Stomach (tissue), 9 donors: ENCODE results near the gene MYZAP. TPM values are rescaled to one million over a fixed set of nuclear protein-coding genes. Genes with fewer than 3 reads are reported as not detected.

ENCODE experiments used
- DNase-seq, 2 donors: peaks; one replicate each; pipeline versions ENCODE4 v3.0.0 to v3.0.0-alpha.2; 2013 to 2019
- H3K27ac ChIP-seq, 5 donors: fragments of 200-600 bp in 4 of 5; sonication (generic) in 4 of 5; one replicate each; pipeline ENCODE4 v1.5.1; 2013 to 2019; ENCODE audit warnings: mild to moderate bottlenecking in 1 of 5, moderate library complexity in 1 of 5
- H3K27me3 ChIP-seq, 3 donors: fragments of 200-600 bp; sonication (generic); one replicate each; pipeline ENCODE4 v1.5.1; 2017 to 2019; ENCODE audit warnings: mixed run types in 1 of 3
- H3K36me3 ChIP-seq, 4 donors: fragments of 200-600 bp; sonication (generic); 1 replicate in 3 of 4; 2 replicates in 1 of 4; pipeline ENCODE4 v1.5.1; 2016 to 2019
- H3K4me1 ChIP-seq, 4 donors: fragments of 200-600 bp; sonication (generic); one replicate each; pipeline ENCODE4 v1.5.1; 2016 to 2019
- H3K4me3 ChIP-seq, 4 donors: fragments of 200-600 bp; sonication (generic) in 3 of 4; one replicate each; pipeline ENCODE4 v1.5.1; 2016 to 2019; ENCODE audit warnings: mild to moderate bottlenecking in 1 of 4
- H3K9me3 ChIP-seq, 4 donors: fragments of 200-600 bp; sonication (generic); one replicate each; pipeline ENCODE4 v1.5.1; 2016 to 2019
- EP300 ChIP-seq: sonication (generic); formaldehyde crosslinking; IDR thresholded peaks from one replicate; pipeline ENCODE4 v1.6.1; 2017; ENCODE audit warnings: antibody characterized with exemption
- POLR2A ChIP-seq, 4 donors: fragments of 450-650 bp; IDR thresholded peaks; one replicate each; pipeline ENCODE4 v1.6.1; 2016; ENCODE audit warnings: antibody characterized with exemption in 4 of 4, control low read depth in 2 of 4, mild to moderate bottlenecking in 1 of 4, moderate library complexity in 1 of 4
- POLR2AphosphoS5 ChIP-seq, 3 donors: sonication (generic); formaldehyde crosslinking; IDR thresholded peaks; one replicate each; pipeline ENCODE4 v1.6.1; 2016; ENCODE audit warnings: antibody characterized with exemption in 3 of 3
- WGBS, 5 donors: extraction: QIAGEN DNeasy Blood & Tissue Kit in 3 of 5; methylation state at CpG; one replicate each; pipeline versions ENCODE4 v1.1.5 to v1.1.7; 2013 to 2018; 5-methylcytosine and 5-hydroxymethylcytosine counted together
- intact Hi-C: fragments of 100-400 bp; cut with DNase I; formaldehyde crosslinking; loops from one replicate; pipeline ENCODE4 v1.15.1; 2023; ENCODE audit warnings: low total_unique reads
- polyA plus RNA-seq, 3 donors: library from polyadenylated mRNA; stranded (reverse); fragments of 200-250 nt; gene quantifications; one replicate each; pipeline ENCODE4 v1.2.3, GENCODE V29; 2013
- total RNA-seq, 5 donors: library from RNA; depleted of rRNA; stranded (reverse); fragments of >200 nt; gene quantifications; one replicate each; pipeline versions ENCODE4 v1.1.0 to v1.2.3, GENCODE V29; 2014 to 2016
- TF ChIP-seq, protein P1 (sequence below), 7 experiments: fragments of 450-650 bp in 4 of 7; fragments of 200-600 bp in 3 of 7; sonication (generic) in 3 of 7; IDR thresholded peaks; one replicate each; pipeline ENCODE4 v1.5.1; 2016 to 2019; ENCODE audit warnings: antibody characterized with exemption in 7 of 7, control low read depth in 2 of 7, mild to moderate bottlenecking in 1 of 7
- donor health status: healthy with polysubstance abuse.
- donor health status: Bipolar disorder and iron deficiency.
- donor health status: healthy.

The MYZAP gene
- total and polyA plus RNA-seq, 8 donors = 9.4 to 59.8 (median 20.9) TPM; not detected in 1

GRCh38 chr15:57720867-57721266, 129.2 kb downstream of the MYZAP start:
- H3K4me3 ChIP-seq = no peak overlapping the region
- TF ChIP-seq POLR2AphosphoS5 (IDR thresholded peaks at IDR 0.05) (no peak), POLR2A (IDR thresholded peaks at IDR 0.05) (no peak), EP300 (no peak)
- TF ChIP-seq, protein P1, sequence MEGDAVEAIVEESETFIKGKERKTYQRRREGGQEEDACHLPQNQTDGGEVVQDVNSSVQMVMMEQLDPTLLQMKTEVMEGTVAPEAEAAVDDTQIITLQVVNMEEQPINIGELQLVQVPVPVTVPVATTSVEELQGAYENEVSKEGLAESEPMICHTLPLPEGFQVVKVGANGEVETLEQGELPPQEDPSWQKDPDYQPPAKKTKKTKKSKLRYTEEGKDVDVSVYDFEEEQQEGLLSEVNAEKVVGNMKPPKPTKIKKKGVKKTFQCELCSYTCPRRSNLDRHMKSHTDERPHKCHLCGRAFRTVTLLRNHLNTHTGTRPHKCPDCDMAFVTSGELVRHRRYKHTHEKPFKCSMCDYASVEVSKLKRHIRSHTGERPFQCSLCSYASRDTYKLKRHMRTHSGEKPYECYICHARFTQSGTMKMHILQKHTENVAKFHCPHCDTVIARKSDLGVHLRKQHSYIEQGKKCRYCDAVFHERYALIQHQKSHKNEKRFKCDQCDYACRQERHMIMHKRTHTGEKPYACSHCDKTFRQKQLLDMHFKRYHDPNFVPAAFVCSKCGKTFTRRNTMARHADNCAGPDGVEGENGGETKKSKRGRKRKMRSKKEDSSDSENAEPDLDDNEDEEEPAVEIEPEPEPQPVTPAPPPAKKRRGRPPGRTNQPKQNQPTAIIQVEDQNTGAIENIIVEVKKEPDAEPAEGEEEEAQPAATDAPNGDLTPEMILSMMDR (IDR thresholded peaks at IDR 0.05) = no peak
- peaks cover 0 to 4% (median 0%) of the 10 kb centered on the region in 4 donors for H3K4me1 ChIP-seq
- DNase-seq = peak in 1 of 2 donors; percentile 37
- intact Hi-C loops = no loop called here
- peaks cover 5 to 33% (median 17%) of the 10 kb centered on the region in 4 donors for H3K36me3 ChIP-seq
- H3K9me3 ChIP-seq = no peaks in the 10 kb centered on the region
- no peak overlapping the region for H3K27ac ChIP-seq
- H3K27me3 ChIP-seq = no peaks in the 10 kb centered on the region
- WGBS, 5 donors = 50 to 58% (median 57%) methylated on average over 3 of the region's 3 CpGs

DNA sequence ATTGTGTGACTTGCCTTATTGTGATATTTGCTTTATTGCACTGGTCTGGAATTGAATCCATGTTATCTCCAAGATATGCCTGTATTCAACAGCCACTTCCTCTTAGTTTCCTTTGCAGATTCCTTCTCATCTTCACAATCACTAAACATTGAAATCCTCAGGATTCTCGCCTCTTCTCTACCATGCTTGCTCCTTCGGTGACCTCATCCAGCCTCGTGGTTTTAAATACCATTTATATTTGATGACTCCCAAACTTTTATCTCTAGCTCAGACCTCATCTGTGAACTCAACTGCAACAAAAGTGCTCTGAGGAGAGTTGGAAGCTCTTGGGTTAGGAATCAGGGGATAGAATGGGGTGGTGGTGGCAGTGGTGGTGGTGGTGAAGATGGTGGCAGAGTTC, 134.7 kb downstream of the MYZAP start:
- Histone ChIP-seq H3K4me1 (peaks cover 0 to 2% (median 0%) of the 10 kb centered on the region in 4 donors), H3K4me3 (no peak overlapping the region), H3K27ac (no peak overlapping the region), H3K9me3 (no peaks in the 10 kb centered on the region), H3K36me3 (peaks cover 0 to 4% (median 0%) of the 10 kb centered on the region in 4 donors), H3K27me3 (no peaks in the 10 kb centered on the region)
- no peak for DNase-seq
- intact Hi-C loops = no loop called here
- TF ChIP-seq POLR2AphosphoS5 (IDR thresholded peaks at IDR 0.05) = no peak
- 77 to 100% (median 94%) methylated on average over 3 of the region's 3 CpGs for WGBS, 5 donors

- TF ChIP-seq POLR2AphosphoS5 (IDR thresholded peaks at IDR 0.05) = no peak
- no peak for TF ChIP-seq POLR2A (IDR thresholded peaks at IDR 0.05)
- TF ChIP-seq EP300 = no peak
- TF ChIP-seq, protein P1 (IDR thresholded peaks at IDR 0.05) = no peak
- H3K9me3 ChIP-seq = no peaks in the 10 kb centered on the region
- no peaks in the 10 kb centered on the region for H3K27me3 ChIP-seq
- H3K4me3 ChIP-seq = no peak overlapping the region
- H3K4me1 ChIP-seq = peaks cover 0 to 7% (median 0%) of the 10 kb centered on the region in 4 donors
- peaks cover 0 to 4% (median 0%) of the 10 kb centered on the region in 4 donors for H3K36me3 ChIP-seq
- H3K27ac ChIP-seq = no peak overlapping the region
- intact Hi-C loops = no loop called here
- DNase-seq = no peak
- 89 to 95% (median 94%) methylated on average over 6 of the region's 6 CpGs for WGBS, 5 donors
These were observed 135.3 kb downstream of the MYZAP start for GRCh38 chr15:57727031-57727430.

GRCh38 chr15:57728436-57728835, 136.7 kb downstream of the MYZAP start:
- intact Hi-C loops = no loop called here
- peaks cover 0 to 15% (median 2%) of the 10 kb centered on the region in 4 donors for H3K4me1 ChIP-seq
- WGBS, 5 donors = 92 to 95% (median 94%) methylated on average over 8 of the region's 8 CpGs

DNA sequence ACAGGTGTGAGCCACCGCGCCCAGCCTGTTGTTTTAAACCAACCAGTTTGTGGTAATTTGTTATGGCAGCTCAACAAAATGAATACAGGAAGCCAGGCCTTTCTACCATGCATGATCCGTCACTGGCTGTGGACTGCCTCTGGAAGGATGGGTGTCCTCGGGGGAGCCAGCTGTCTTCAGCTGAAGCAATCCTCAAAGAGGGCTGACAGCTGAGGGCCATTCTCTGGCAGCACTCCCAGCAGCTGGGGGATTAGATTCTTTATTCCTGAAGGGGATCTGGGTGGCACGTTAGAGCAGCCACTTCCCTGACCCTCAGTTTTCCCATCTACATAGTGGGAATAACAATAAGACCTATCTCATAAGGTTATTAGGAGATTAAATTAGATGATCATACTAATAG, 139.2 kb downstream of the MYZAP start:
- DNase-seq = no peak
- 77 to 88% (median 84%) methylated on average over 5 of the region's 5 CpGs for WGBS, 5 donors
- no peak for TF ChIP-seq POLR2AphosphoS5 (IDR thresholded peaks at IDR 0.05)
- TF ChIP-seq, protein P1 (IDR thresholded peaks at IDR 0.05) = no peak
- no peak for TF ChIP-seq EP300
- TF ChIP-seq POLR2A (IDR thresholded peaks at IDR 0.05) = no peak
- Histone ChIP-seq H3K36me3 (peaks cover 0 to 4% (median 0%) of the 10 kb centered on the region in 4 donors), H3K4me1 (peaks cover 0 to 15% (median 2%) of the 10 kb centered on the region in 4 donors), H3K9me3 (no peaks in the 10 kb centered on the region), H3K27ac (no peak overlapping the region), H3K27me3 (no peaks in the 10 kb centered on the region), H3K4me3 (no peak overlapping the region)
- intact Hi-C loops = no loop called here

More at GRCh38 chr15:57728436-57728835, 136.7 kb downstream of the MYZAP start:
- TF ChIP-seq POLR2A (IDR thresholded peaks at IDR 0.05) = no peak
- TF ChIP-seq, protein P1 (IDR thresholded peaks at IDR 0.05) = no peak
- TF ChIP-seq EP300 = no peak
- no peak for TF ChIP-seq POLR2AphosphoS5 (IDR thresholded peaks at IDR 0.05)
- no peak for DNase-seq
- H3K27ac ChIP-seq = no peak overlapping the region
- no peak overlapping the region for H3K4me3 ChIP-seq
- no peaks in the 10 kb centered on the region for H3K27me3 ChIP-seq
- no peaks in the 10 kb centered on the region for H3K9me3 ChIP-seq
- peaks cover 0 to 4% (median 0%) of the 10 kb centered on the region in 4 donors for H3K36me3 ChIP-seq
